ENCODE measurements around the gene SPO11. TPM values are rescaled to one million over a fixed set of nuclear protein-coding genes. Genes with fewer than 3 reads are reported as not detected.
A peak's percentile ranks its signal among the peaks of the same experiment; 100 is the strongest.
"Not testable (repeated sequence)": the region's sequence is repeated elsewhere in the genome, so short reads cannot be mapped to it uniquely, and the experiment has no call there.

Gene SPO11
- total and polyA plus RNA-seq, 7 donors, result not detected

GRCh38 chr20:57341663-57342062 lies 12.1 kb downstream of the SPO11 start:
- Histone ChIP-seq H3K9me3 (no peaks in the 10 kb centered on the region), H3K4me1 (no peaks in the 10 kb centered on the region), H3K4me3 (no peak overlapping the region), H3K27ac (no peak overlapping the region), H3K36me3 (no peaks in the 10 kb centered on the region), H3K27me3 (peaks cover 0 to 14% (median 0%) of the 10 kb centered on the region in 3 donors)
- WGBS, 2 donors, result 84 to 87% methylated on average over 2 of the region's 2 CpGs
- no peak for DNase-seq
- TF ChIP-seq POLR2A (IDR thresholded peaks at IDR 0.05), result no peak
- no peak for TF ChIP-seq POLR2AphosphoS5 (IDR thresholded peaks at IDR 0.05)
- no peak for TF ChIP-seq CTCF (IDR thresholded peaks at IDR 0.05)
- no peak for TF ChIP-seq EP300 (IDR thresholded peaks at IDR 0.05)
- intact Hi-C loops (cut with DNase I), result loop anchor here (10.0 kb wide), 1 partner anchor 57 kb away; no protein-coding TSS in a partner anchor

- intact Hi-C loops (cut with DNase I), result loop anchor here (10.0 kb wide), 1 partner anchor 58 kb away; no protein-coding TSS in a partner anchor
- no peak for DNase-seq
- Histone ChIP-seq H3K27me3 (peaks cover 0 to 12% (median 0%) of the 10 kb centered on the region in 3 donors), H3K4me1 (no peaks in the 10 kb centered on the region), H3K36me3 (no peaks in the 10 kb centered on the region), H3K9me3 (no peaks in the 10 kb centered on the region), H3K4me3 (no peak overlapping the region), H3K27ac (no peak overlapping the region)
- 21 to 45% methylated on average over 2 of the region's 2 CpGs for WGBS, 2 donors
- TF ChIP-seq CTCF (IDR thresholded peaks at IDR 0.05) (no peak), EP300 (IDR thresholded peaks at IDR 0.05) (no peak), POLR2A (IDR thresholded peaks at IDR 0.05) (no peak), POLR2AphosphoS5 (IDR thresholded peaks at IDR 0.05) (no peak)
Observed at GRCh38 chr20:57342829-57343228, 13.2 kb downstream of the SPO11 start.

- Histone ChIP-seq H3K9me3 (no peaks in the 10 kb centered on the region), H3K4me1 (peaks cover 0 to 2% (median 0%) of the 10 kb centered on the region in 4 donors), H3K4me3 (no peak overlapping the region), H3K27me3 (peaks cover 0 to 3% (median 0%) of the 10 kb centered on the region in 3 donors), H3K27ac (no peak overlapping the region), H3K36me3 (no peaks in the 10 kb centered on the region)
- intact Hi-C loops (cut with DNase I), result loop anchor here (1.0 to 10.0 kb wide), 3 partner anchors 62 to 794 kb away; no protein-coding TSS in a partner anchor
- peak; percentile 86 for DNase-seq
- 0 to 1% methylated on average over 4 of the region's 4 CpGs for WGBS, 2 donors
- TF ChIP-seq POLR2AphosphoS5 (IDR thresholded peaks at IDR 0.05) (no peak), CTCF (IDR thresholded peaks at IDR 0.05) (peak; percentile 51 to 70 (median 60))
Observed at GRCh38 chr20:57346477-57346876, 16.9 kb downstream of the SPO11 start.

GRCh38 chr20:57347393-57347792 lies 17.8 kb downstream of the SPO11 start:
- no peaks in the 10 kb centered on the region for H3K9me3 ChIP-seq

GRCh38 chr20:57348200-57348921 lies 18.8 kb downstream of the SPO11 start:
- not testable (repeated sequence) for DNase-seq, H3K27me3 ChIP-seq, H3K27ac ChIP-seq, H3K4me3 ChIP-seq, H3K9me3 ChIP-seq, H3K36me3 ChIP-seq
- 69 to 73% methylated on average over 47 of the region's 47 CpGs for WGBS, 2 donors
- intact Hi-C loops (cut with DNase I), result loop anchor here (5.0 to 10.0 kb wide), 2 partner anchors 64 to 796 kb away; no protein-coding TSS in a partner anchor
- peaks cover 0 to 17% (median 13%) of the 10 kb centered on the region in 4 donors for H3K4me1 ChIP-seq

More at GRCh38 chr20:57347393-57347792, 17.8 kb downstream of the SPO11 start:
- no peak for TF ChIP-seq POLR2A (IDR thresholded peaks at IDR 0.05)
- no peak for TF ChIP-seq CTCF (IDR thresholded peaks at IDR 0.05)
- TF ChIP-seq EP300 (IDR thresholded peaks at IDR 0.05), result no peak
- TF ChIP-seq POLR2AphosphoS5 (IDR thresholded peaks at IDR 0.05), result no peak
- Histone ChIP-seq H3K4me3 (no peak overlapping the region), H3K4me1 (peaks cover 0 to 11% (median 9%) of the 10 kb centered on the region in 4 donors), H3K27ac (no peak overlapping the region), H3K36me3 (no peaks in the 10 kb centered on the region), H3K27me3 (peaks cover 0 to 3% (median 0%) of the 10 kb centered on the region in 3 donors)
- DNase-seq, result no peak
- intact Hi-C loops (cut with DNase I), result loop anchor here (5.0 to 10.0 kb wide), 2 partner anchors 63 to 795 kb away; no protein-coding TSS in a partner anchor
- WGBS, 2 donors, result 64 to 87% methylated on average over 4 of the region's 4 CpGs

- H3K4me1 ChIP-seq, result peaks cover 0 to 17% (median 13%) of the 10 kb centered on the region in 4 donors
- not testable (repeated sequence) for DNase-seq, H3K27ac ChIP-seq, H3K9me3 ChIP-seq, H3K27me3 ChIP-seq, H3K4me3 ChIP-seq, H3K36me3 ChIP-seq
- intact Hi-C loops (cut with DNase I), result loop anchor here (5.0 to 10.0 kb wide), 2 partner anchors 64 to 797 kb away; no protein-coding TSS in a partner anchor
- 84 to 88% methylated on average over 21 of the region's 21 CpGs for WGBS, 2 donors
Observed at GRCh38 chr20:57348922-57349574, 19.4 kb downstream of the SPO11 start.
